ENCODE measurements around the gene PANX2. TPM values are rescaled to one million over a fixed set of nuclear protein-coding genes. Genes with fewer than 3 reads are reported as not detected.

The PANX2 gene
- total RNA-seq, 1 donor from 2014 or later, result 2.5 TPM

DNA sequence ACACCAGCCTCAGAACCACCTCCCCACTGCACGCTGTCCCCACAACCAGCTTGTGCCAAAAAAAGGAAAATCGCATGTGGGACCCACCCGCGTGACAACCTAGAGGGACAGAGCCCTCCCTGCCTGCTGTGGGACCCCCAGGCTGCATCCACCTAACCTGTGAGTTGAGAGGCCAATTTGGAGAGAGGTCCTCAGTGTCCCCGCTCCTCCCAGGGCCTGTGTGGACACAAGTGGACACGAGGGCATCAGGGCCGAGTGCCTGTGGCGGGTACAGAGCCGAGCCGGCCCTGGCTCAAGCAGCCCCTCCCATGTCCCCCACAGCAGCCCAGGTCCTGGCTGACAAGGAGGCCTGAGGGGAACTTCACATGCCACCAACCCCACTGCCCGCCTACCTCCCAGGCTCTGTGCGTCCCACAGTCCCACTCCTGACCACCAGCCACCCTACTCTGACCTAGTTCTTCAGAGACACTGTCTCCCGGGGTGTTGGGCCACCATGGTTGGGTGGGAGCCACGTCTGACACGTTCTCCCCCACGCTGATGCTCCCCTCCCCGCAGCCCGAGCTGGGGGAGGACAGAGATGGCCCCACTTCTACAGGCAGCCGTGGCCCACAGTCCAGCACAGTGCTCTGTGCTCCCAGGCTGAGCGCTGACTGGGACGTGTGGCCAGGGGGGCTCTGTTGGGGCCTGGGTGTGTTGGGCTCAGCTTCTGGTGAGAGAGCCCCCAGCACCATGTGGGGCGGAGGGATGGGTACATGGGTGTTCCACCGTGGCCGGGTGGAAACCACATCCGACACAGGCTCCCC, 49.5 kb downstream of the PANX2 start:
- peaks cover 91% of the 10 kb centered on the region for H3K36me3 ChIP-seq
- ATAC-seq (peak in 1 of 2 donors; percentile 1), DNase-seq (peak; percentile 42)
- TF ChIP-seq, protein P1, sequence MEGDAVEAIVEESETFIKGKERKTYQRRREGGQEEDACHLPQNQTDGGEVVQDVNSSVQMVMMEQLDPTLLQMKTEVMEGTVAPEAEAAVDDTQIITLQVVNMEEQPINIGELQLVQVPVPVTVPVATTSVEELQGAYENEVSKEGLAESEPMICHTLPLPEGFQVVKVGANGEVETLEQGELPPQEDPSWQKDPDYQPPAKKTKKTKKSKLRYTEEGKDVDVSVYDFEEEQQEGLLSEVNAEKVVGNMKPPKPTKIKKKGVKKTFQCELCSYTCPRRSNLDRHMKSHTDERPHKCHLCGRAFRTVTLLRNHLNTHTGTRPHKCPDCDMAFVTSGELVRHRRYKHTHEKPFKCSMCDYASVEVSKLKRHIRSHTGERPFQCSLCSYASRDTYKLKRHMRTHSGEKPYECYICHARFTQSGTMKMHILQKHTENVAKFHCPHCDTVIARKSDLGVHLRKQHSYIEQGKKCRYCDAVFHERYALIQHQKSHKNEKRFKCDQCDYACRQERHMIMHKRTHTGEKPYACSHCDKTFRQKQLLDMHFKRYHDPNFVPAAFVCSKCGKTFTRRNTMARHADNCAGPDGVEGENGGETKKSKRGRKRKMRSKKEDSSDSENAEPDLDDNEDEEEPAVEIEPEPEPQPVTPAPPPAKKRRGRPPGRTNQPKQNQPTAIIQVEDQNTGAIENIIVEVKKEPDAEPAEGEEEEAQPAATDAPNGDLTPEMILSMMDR (IDR thresholded peaks at IDR 0.05), result no peak
- intact Hi-C loops (cut with DNase I), result no loop called here
- no peak overlapping the region for H3K4me3 ChIP-seq
- H3K27me3 ChIP-seq (ENCODE audit: low read depth), result no peaks in the 10 kb centered on the region
- no peaks in the 10 kb centered on the region for H3K9me3 ChIP-seq
- no peak overlapping the region for H3K27ac ChIP-seq
- peaks cover 6% of the 10 kb centered on the region for H3K4me1 ChIP-seq

- ATAC-seq (no peak), DNase-seq (peak; percentile 39)
- H3K27me3 ChIP-seq (ENCODE audit: low read depth), result no peaks in the 10 kb centered on the region
- TF ChIP-seq, protein P1 (IDR thresholded peaks at IDR 0.05), result no peak
- no peak overlapping the region for H3K4me3 ChIP-seq
- intact Hi-C loops (cut with DNase I), result no loop called here
- no peak overlapping the region for H3K27ac ChIP-seq
- peaks cover 93% of the 10 kb centered on the region for H3K36me3 ChIP-seq
- H3K9me3 ChIP-seq, result no peaks in the 10 kb centered on the region
- H3K4me1 ChIP-seq, result peaks cover 6% of the 10 kb centered on the region
Observed at GRCh38 chr22:50220603-50221409, 50.3 kb downstream of the PANX2 start.

DNA sequence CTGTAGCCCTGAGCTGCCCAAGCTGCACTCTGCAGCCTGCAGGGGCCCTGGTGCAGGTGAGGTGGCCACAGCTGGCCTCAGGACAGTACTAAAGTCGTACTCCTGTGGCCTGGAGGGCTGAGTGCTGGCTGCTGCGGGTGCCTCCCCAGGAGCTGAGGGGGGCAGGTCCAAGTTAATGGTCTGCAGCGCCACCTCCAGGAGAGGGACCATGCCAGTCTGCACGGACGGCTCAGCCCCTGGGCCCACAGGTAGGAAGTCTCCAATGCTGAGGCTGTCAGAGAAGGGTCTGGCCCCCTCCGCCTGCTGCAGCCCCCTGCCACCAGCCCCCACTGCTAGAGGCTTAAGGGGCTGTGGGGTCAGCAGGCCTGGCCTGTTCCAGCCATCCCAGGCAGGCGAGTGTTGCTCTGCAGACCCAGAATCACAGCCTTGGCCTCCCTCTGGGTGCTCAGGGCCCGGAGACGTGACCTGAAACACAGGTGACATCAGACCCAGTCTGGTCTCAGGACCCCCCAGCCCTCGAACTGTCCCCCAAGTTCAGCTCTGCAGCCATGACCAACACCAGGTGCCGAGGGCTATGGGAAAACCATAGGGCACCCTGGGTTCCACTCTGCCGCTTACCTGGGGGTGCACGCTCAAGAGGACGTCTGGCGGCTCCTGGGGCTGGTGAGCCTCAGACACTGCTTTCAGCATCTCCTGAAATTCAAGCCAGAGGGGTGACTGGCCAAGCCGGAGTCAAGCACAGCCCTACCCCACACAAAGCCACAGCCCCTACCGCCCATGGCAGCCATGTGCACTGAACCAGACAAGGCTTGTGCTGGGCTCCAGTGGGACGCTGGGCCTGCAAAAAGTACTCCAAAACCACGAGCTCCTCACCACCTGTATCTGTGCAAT, 51.1 kb downstream of the PANX2 start:
- H3K4me3 ChIP-seq, result no peak overlapping the region
- intact Hi-C loops (cut with DNase I), result no loop called here
- H3K9me3 ChIP-seq, result no peaks in the 10 kb centered on the region
- peaks cover 92% of the 10 kb centered on the region for H3K36me3 ChIP-seq
- no peak for ATAC-seq
- TF ChIP-seq, protein P1 (IDR thresholded peaks at IDR 0.05), result no peak
- H3K27me3 ChIP-seq (ENCODE audit: low read depth), result no peaks in the 10 kb centered on the region
- peak; percentile 45 for DNase-seq
- peaks cover 6% of the 10 kb centered on the region for H3K4me1 ChIP-seq
- H3K27ac ChIP-seq, result no peak overlapping the region

GRCh38 chr22:50222508-50222907, 52.0 kb downstream of the PANX2 start:
- Histone ChIP-seq H3K36me3 (peaks cover 92% of the 10 kb centered on the region), H3K4me1 (peaks cover 6% of the 10 kb centered on the region), H3K9me3 (no peaks in the 10 kb centered on the region), H3K27me3 (ENCODE audit: low read depth) (no peaks in the 10 kb centered on the region), H3K27ac (no peak overlapping the region), H3K4me3 (no peak overlapping the region)
- intact Hi-C loops (cut with DNase I), result no loop called here
- ATAC-seq, result no peak
- DNase-seq, result peak; percentile 40
- TF ChIP-seq, protein P1 (IDR thresholded peaks at IDR 0.05), result no peak

- H3K27me3 ChIP-seq (ENCODE audit: low read depth), result no peaks in the 10 kb centered on the region
- ATAC-seq (no peak), DNase-seq (no peak)
- no peaks in the 10 kb centered on the region for H3K9me3 ChIP-seq
- TF ChIP-seq, protein P1 (IDR thresholded peaks at IDR 0.05), result no peak
- peaks cover 6% of the 10 kb centered on the region for H3K4me1 ChIP-seq
- intact Hi-C loops (cut with DNase I), result no loop called here
- peaks cover 90% of the 10 kb centered on the region for H3K36me3 ChIP-seq
- no peak overlapping the region for H3K4me3 ChIP-seq
- no peak overlapping the region for H3K27ac ChIP-seq
Observed at GRCh38 chr22:50224071-50224470, 53.5 kb downstream of the PANX2 start.
